SJCRH30 (cell line): ENCODE results near the gene GLRA3. TPM values are rescaled to one million over a fixed set of nuclear protein-coding genes. Genes with fewer than 3 reads are reported as not detected.
"Not testable (repeated sequence)": the region's sequence is repeated elsewhere in the genome, so short reads cannot be mapped to it uniquely, and the experiment has no call there.

Source experiments
- DNase-seq, 2 experiments: peaks; one replicate each; pipeline ENCODE4 v3.0.0-alpha.2; 2015 to 2020
- H3K27ac ChIP-seq: fragments of 250-450 bp; sonication (Bioruptor Pico); 2 replicates; pipeline ENCODE4 v1.5.1; 2020; ENCODE audit warnings: mild to moderate bottlenecking, moderate library complexity
- H3K27me3 ChIP-seq: fragments of 250-450 bp; sonication (Bioruptor Pico); 2 replicates; pipeline ENCODE4 v1.5.1; 2020; ENCODE audit warnings: mild to moderate bottlenecking, moderate library complexity
- H3K36me3 ChIP-seq: fragments of 250-450 bp; sonication (Bioruptor Pico); 2 replicates; pipeline ENCODE4 v1.5.1; 2020; ENCODE audit warnings: mild to moderate bottlenecking, moderate library complexity
- H3K4me1 ChIP-seq: fragments of 250-450 bp; sonication (Bioruptor Pico); 2 replicates; pipeline ENCODE4 v1.5.1; 2020; ENCODE audit warnings: mild to moderate bottlenecking, moderate library complexity
- H3K4me3 ChIP-seq: fragments of 250-450 bp; sonication (Bioruptor Pico); 2 replicates; pipeline ENCODE4 v1.5.1; 2020; ENCODE audit warnings: mild to moderate bottlenecking, moderate library complexity
- H3K9me3 ChIP-seq: fragments of 250-450 bp; sonication (Bioruptor Pico); replicated peaks from 2 replicates; pipeline ENCODE4 v1.5.1; 2020; ENCODE audit warnings: mild to moderate bottlenecking, moderate library complexity
- total RNA-seq: library from RNA; depleted of rRNA; stranded (reverse); fragments of >200 nt; shearing (Covaris generic); gene quantifications from 2 replicates; pipeline ENCODE4 v1.2.3, GENCODE V29; 2014

The GLRA3 gene
- total RNA-seq, 1 experiment from 2014 or later: not detected

GRCh38 chr4:174713181-174713580, 115.9 kb downstream of the GLRA3 start:
- Histone ChIP-seq H3K9me3 (no peaks in the 10 kb centered on the region), H3K27me3 (no peaks in the 10 kb centered on the region), H3K36me3 (no peaks in the 10 kb centered on the region), H3K27ac (no peak overlapping the region; the same call in 1 of the 2 replicates), H3K4me1 (no peaks in the 10 kb centered on the region), H3K4me3 (peak overlapping the region; percentile 17; the same call in 1 of the 2 replicates)
- peak in 1 of 2 experiments; percentile 18 for DNase-seq

- Histone ChIP-seq H3K36me3 (no peaks in the 10 kb centered on the region), H3K4me1 (no peaks in the 10 kb centered on the region), H3K27ac (no peak overlapping the region), H3K9me3 (no peaks in the 10 kb centered on the region), H3K4me3 (no peak overlapping the region), H3K27me3 (no peaks in the 10 kb centered on the region)
- DNase-seq: no peak
Measured at GRCh38 chr4:174709526-174709925, 119.5 kb downstream of the GLRA3 start.

- no peak for DNase-seq
- Histone ChIP-seq H3K36me3 (no peaks in the 10 kb centered on the region), H3K27ac (no peak overlapping the region), H3K27me3 (no peaks in the 10 kb centered on the region), H3K9me3 (no peaks in the 10 kb centered on the region), H3K4me1 (no peaks in the 10 kb centered on the region), H3K4me3 (no peak overlapping the region)
Measured at GRCh38 chr4:174708381-174708780, 120.7 kb downstream of the GLRA3 start.

- Histone ChIP-seq H3K9me3 (no peaks in the 10 kb centered on the region), H3K36me3 (no peaks in the 10 kb centered on the region), H3K4me1 (no peaks in the 10 kb centered on the region), H3K27ac (no peak overlapping the region), H3K27me3 (no peaks in the 10 kb centered on the region), H3K4me3 (no peak overlapping the region)
- no peak for DNase-seq
Measured at GRCh38 chr4:174707902-174708301, 121.1 kb downstream of the GLRA3 start.

- Histone ChIP-seq H3K9me3 (no peaks in the 10 kb centered on the region), H3K4me1 (no peaks in the 10 kb centered on the region), H3K36me3 (no peaks in the 10 kb centered on the region), H3K27ac (no peak overlapping the region), H3K27me3 (no peaks in the 10 kb centered on the region), H3K4me3 (no peak overlapping the region)
- DNase-seq: no peak
Measured at GRCh38 chr4:174707051-174707676, 121.9 kb downstream of the GLRA3 start.

GRCh38 chr4:174702979-174703478, 126.0 kb downstream of the GLRA3 start:
- no peaks in the 10 kb centered on the region for H3K9me3 ChIP-seq
- H3K4me3 ChIP-seq: no peak overlapping the region
- H3K4me1 ChIP-seq: no peaks in the 10 kb centered on the region
- no peaks in the 10 kb centered on the region for H3K36me3 ChIP-seq
- DNase-seq: no peak
- H3K27me3 ChIP-seq: no peaks in the 10 kb centered on the region
- no peak overlapping the region for H3K27ac ChIP-seq

- Histone ChIP-seq H3K27ac (no peak overlapping the region), H3K27me3 (no peaks in the 10 kb centered on the region), H3K9me3 (no peaks in the 10 kb centered on the region), H3K36me3 (no peaks in the 10 kb centered on the region), H3K4me3 (no peak overlapping the region), H3K4me1 (no peaks in the 10 kb centered on the region)
- no peak for DNase-seq
Measured at GRCh38 chr4:174699654-174700053, 129.4 kb downstream of the GLRA3 start.

- Histone ChIP-seq H3K4me1 (no peaks in the 10 kb centered on the region), H3K36me3 (no peaks in the 10 kb centered on the region), H3K27me3 (no peaks in the 10 kb centered on the region), H3K4me3 (no peak overlapping the region), H3K27ac (no peak overlapping the region), H3K9me3 (no peaks in the 10 kb centered on the region)
- no peak for DNase-seq
Measured at GRCh38 chr4:174697896-174698295, 131.2 kb downstream of the GLRA3 start.

GRCh38 chr4:174697202-174697601, 131.8 kb downstream of the GLRA3 start:
- Histone ChIP-seq H3K27me3 (no peaks in the 10 kb centered on the region), H3K27ac (no peak overlapping the region), H3K36me3 (no peaks in the 10 kb centered on the region), H3K4me3 (no peak overlapping the region), H3K9me3 (no peaks in the 10 kb centered on the region), H3K4me1 (no peaks in the 10 kb centered on the region)
- no peak for DNase-seq

GRCh38 chr4:174696657-174697056, 132.4 kb downstream of the GLRA3 start:
- Histone ChIP-seq H3K9me3 (no peaks in the 10 kb centered on the region), H3K4me3 (no peak overlapping the region), H3K27me3 (no peaks in the 10 kb centered on the region), H3K27ac (no peak overlapping the region), H3K4me1 (no peaks in the 10 kb centered on the region), H3K36me3 (no peaks in the 10 kb centered on the region)
- no peak for DNase-seq

- H3K4me1 ChIP-seq, H3K27ac ChIP-seq, H3K9me3 ChIP-seq, DNase-seq, H3K36me3 ChIP-seq, H3K27me3 ChIP-seq, H3K4me3 ChIP-seq: not testable (repeated sequence)
Measured at GRCh38 chr4:174691876-174692275, 137.2 kb downstream of the GLRA3 start.

- DNase-seq: no peak
- no peaks in the 10 kb centered on the region for H3K4me1 ChIP-seq
- H3K27me3 ChIP-seq: no peaks in the 10 kb centered on the region
Measured at GRCh38 chr4:174690665-174691064, 138.4 kb downstream of the GLRA3 start.

GRCh38 chr4:174689618-174690017, 139.4 kb downstream of the GLRA3 start:
- DNase-seq: no peak
- Histone ChIP-seq H3K36me3 (no peaks in the 10 kb centered on the region), H3K27ac (no peak overlapping the region), H3K4me1 (no peaks in the 10 kb centered on the region), H3K9me3 (no peaks in the 10 kb centered on the region), H3K27me3 (no peaks in the 10 kb centered on the region), H3K4me3 (no peak overlapping the region)

More at GRCh38 chr4:174690665-174691064, 138.4 kb downstream of the GLRA3 start:
- no peaks in the 10 kb centered on the region for H3K9me3 ChIP-seq
- no peak overlapping the region for H3K27ac ChIP-seq
- H3K36me3 ChIP-seq: no peaks in the 10 kb centered on the region
- H3K4me3 ChIP-seq: no peak overlapping the region

GRCh38 chr4:174686826-174687225, 142.2 kb downstream of the GLRA3 start:
- Histone ChIP-seq H3K4me1 (no peaks in the 10 kb centered on the region), H3K27ac (no peak overlapping the region), H3K4me3 (no peak overlapping the region), H3K27me3 (no peaks in the 10 kb centered on the region), H3K9me3 (no peaks in the 10 kb centered on the region), H3K36me3 (no peaks in the 10 kb centered on the region)
- DNase-seq: no peak

GRCh38 chr4:174681723-174682300, 147.2 kb downstream of the GLRA3 start:
- no peaks in the 10 kb centered on the region for H3K36me3 ChIP-seq
- no peak for DNase-seq
- H3K4me1 ChIP-seq: no peaks in the 10 kb centered on the region
- H3K27ac ChIP-seq: no peak overlapping the region
- H3K27me3 ChIP-seq: no peaks in the 10 kb centered on the region
- H3K4me3 ChIP-seq: no peak overlapping the region
- H3K9me3 ChIP-seq: no peaks in the 10 kb centered on the region
